ENCODE results near the gene GMDS.

Gene GMDS

GRCh38 chr6:1576711-1577110 lies 668.7 kb downstream of the GMDS start:
- Histone ChIP-seq H3K9me3 (ENCODE audit: control extremely low read depth in 1 of 5, control insufficient read depth in 4 of 5, insufficient read depth in 2 of 5, low read depth in 1 of 5, low read length in 4 of 5) (peaks cover 0 to under 1% (median 0%) of the 10 kb centered on the region in 5 experiments), H3K27ac (ENCODE audit: insufficient read depth in 1 of 2, low read depth in 1 of 2, low read length in 2 of 2, poor library complexity in 1 of 2, severe bottlenecking in 2 of 2) (no peak overlapping the region), H3K27me3 (replicated peaks in 2 of 5; ENCODE audit: control insufficient read depth in 4 of 5, insufficient read depth in 5 of 5, low read length in 4 of 5) (peaks cover 0 to 6% (median 0%) of the 10 kb centered on the region in 5 experiments), H3K36me3 (ENCODE audit: control insufficient read depth in 4 of 4, insufficient read depth in 4 of 4, low read length in 3 of 4) (no peaks in the 10 kb centered on the region), H3K4me3 (ENCODE audit: control insufficient read depth in 1 of 7, extremely low read depth in 1 of 7, insufficient read depth in 4 of 7, low read depth in 2 of 7, low read length in 6 of 7) (no peak overlapping the region), H3K4me1 (ENCODE audit: control extremely low read depth in 1 of 4, control insufficient read depth in 4 of 4, insufficient read depth in 4 of 4, low read length in 3 of 4) (no peaks in the 10 kb centered on the region)
- 97% methylated on average over 10 of the region's 11 CpGs for WGBS (ENCODE audit: insufficient coverage)
- POLR2A ChIA-PET = interaction anchor here (0.7 kb wide), 1 partner anchor 1053 kb away, joined by 3 read pairs; no protein-coding TSS in a partner anchor
- DNase-seq = no peak
- CTCF ChIA-PET = interaction anchor here (1.1 kb wide), 1 partner anchor 10 kb away, joined by 3 read pairs; no protein-coding TSS in a partner anchor

DNA sequence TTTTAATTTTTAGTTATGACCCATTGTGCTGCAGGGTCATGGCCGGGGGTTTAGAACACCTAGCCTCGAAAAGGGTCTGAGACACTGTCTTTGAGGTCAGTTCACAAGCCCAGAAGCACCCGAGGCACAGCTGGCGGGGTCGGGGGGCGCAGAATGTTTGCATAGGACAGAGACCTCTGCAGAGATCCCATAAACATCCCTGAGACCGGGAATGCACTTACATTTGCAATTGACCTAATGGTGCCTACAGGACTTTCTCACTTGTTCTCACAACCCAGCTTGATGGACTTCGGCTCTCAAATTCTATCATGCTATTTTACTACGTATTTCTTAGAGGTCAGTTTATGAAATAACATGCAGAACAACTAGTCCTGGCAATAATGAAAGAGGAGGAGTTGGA lies 669.2 kb downstream of the GMDS start:
- ChIA-PET POLR2A (interaction anchor here (0.7 kb wide), 1 partner anchor 1053 kb away, joined by 3 read pairs; no protein-coding TSS in a partner anchor), CTCF (no interaction called here)
- H3K4me1 ChIP-seq (ENCODE audit: control extremely low read depth in 1 of 4, control insufficient read depth in 4 of 4, insufficient read depth in 4 of 4, low read length in 3 of 4) = no peaks in the 10 kb centered on the region
- H3K9me3 ChIP-seq (ENCODE audit: control extremely low read depth in 1 of 5, control insufficient read depth in 4 of 5, insufficient read depth in 2 of 5, low read depth in 1 of 5, low read length in 4 of 5) = peaks cover 0 to 6% (median 0%) of the 10 kb centered on the region in 5 experiments
- DNase-seq = no peak
- 100% methylated on average over 8 of the region's 9 CpGs for WGBS (ENCODE audit: insufficient coverage)
- no peaks in the 10 kb centered on the region for H3K36me3 ChIP-seq (ENCODE audit: control insufficient read depth in 4 of 4, insufficient read depth in 4 of 4, low read length in 3 of 4)
- H3K27ac ChIP-seq (ENCODE audit: insufficient read depth in 1 of 2, low read depth in 1 of 2, low read length in 2 of 2, poor library complexity in 1 of 2, severe bottlenecking in 2 of 2) = no peak overlapping the region
- peaks cover 0 to 6% (median 0%) of the 10 kb centered on the region in 5 experiments for H3K27me3 ChIP-seq (replicated peaks in 2 of 5; ENCODE audit: control insufficient read depth in 4 of 5, insufficient read depth in 5 of 5, low read length in 4 of 5)
- no peak overlapping the region for H3K4me3 ChIP-seq (ENCODE audit: control insufficient read depth in 1 of 7, extremely low read depth in 1 of 7, insufficient read depth in 4 of 7, low read depth in 2 of 7, low read length in 6 of 7)

DNA sequence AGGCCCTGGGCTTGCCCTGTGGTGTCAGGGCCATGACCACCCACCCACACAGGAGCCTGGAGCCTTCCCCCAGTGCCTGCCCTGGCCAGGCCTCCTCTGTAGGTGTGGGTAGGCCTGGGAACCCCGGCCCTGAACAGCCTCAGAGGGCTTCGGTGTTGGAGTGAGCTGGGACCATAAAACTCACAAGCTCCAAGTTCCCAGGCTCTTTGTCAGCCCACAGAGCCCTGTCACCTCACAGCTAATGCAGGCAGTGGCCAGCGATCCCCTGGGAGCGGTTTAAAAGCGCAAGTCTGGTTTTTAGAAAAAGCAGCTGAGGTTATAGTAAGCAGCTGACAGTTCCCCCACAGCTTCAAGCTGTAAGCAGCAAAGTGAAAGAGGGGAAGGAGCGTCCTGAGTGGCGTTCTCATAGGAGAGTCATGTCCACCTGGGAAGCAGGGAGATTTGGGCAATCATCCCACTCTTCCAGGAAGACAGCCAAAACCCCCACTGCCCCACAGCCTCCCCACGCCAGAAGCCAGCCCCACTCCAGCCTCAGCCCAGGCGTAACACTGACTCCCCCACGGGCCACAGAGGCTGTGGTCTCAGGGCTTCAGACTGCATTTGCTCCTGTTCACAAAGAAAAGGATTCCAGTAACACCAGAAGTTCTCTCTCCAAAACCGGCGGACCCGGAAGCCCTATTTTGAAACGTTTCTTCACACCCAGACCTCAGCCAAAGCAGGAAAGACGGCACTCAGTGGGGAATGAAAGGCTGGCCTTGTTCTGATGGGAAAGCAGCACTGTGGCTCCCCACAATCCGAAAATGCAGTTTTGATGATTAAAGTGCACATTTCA lies 670.0 kb downstream of the GMDS start:
- DNase-seq = no peak
- Histone ChIP-seq H3K27ac (ENCODE audit: insufficient read depth in 1 of 2, low read depth in 1 of 2, low read length in 2 of 2, poor library complexity in 1 of 2, severe bottlenecking in 2 of 2) (no peak overlapping the region), H3K36me3 (ENCODE audit: control insufficient read depth in 4 of 4, insufficient read depth in 4 of 4, low read length in 3 of 4) (no peaks in the 10 kb centered on the region), H3K4me3 (ENCODE audit: control insufficient read depth in 1 of 7, extremely low read depth in 1 of 7, insufficient read depth in 4 of 7, low read depth in 2 of 7, low read length in 6 of 7) (no peak overlapping the region), H3K4me1 (ENCODE audit: control extremely low read depth in 1 of 4, control insufficient read depth in 4 of 4, insufficient read depth in 4 of 4, low read length in 3 of 4) (no peaks in the 10 kb centered on the region), H3K27me3 (replicated peaks in 2 of 5; ENCODE audit: control insufficient read depth in 4 of 5, insufficient read depth in 5 of 5, low read length in 4 of 5) (peaks cover 0 to 6% (median 0%) of the 10 kb centered on the region in 5 experiments), H3K9me3 (ENCODE audit: control extremely low read depth in 1 of 5, control insufficient read depth in 4 of 5, insufficient read depth in 2 of 5, low read depth in 1 of 5, low read length in 4 of 5) (peaks cover 0 to 11% (median 0%) of the 10 kb centered on the region in 5 experiments)
- CTCF ChIA-PET = no interaction called here
- WGBS (ENCODE audit: insufficient coverage) = 86% methylated on average over 14 of the region's 16 CpGs
- POLR2A ChIA-PET = no interaction called here

DNA sequence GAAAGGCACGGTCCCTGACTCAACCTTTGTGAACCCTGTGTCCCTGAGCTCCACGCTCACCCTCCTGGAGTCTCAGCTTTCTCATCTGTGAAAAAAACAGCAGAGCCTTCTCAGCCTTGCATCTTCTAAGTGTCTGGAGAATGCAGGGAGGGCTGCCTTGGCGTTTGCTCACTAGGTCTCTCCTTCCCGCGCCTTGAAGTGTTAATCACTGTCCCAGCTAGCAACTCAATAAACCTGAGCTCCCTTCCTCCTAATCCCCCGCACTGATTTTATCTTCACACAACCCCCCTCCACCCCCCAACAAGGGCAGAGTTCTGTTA lies 670.6 kb downstream of the GMDS start:
- H3K36me3 ChIP-seq (ENCODE audit: control insufficient read depth in 4 of 4, insufficient read depth in 4 of 4, low read length in 3 of 4) = no peaks in the 10 kb centered on the region
- POLR2A ChIA-PET = no interaction called here
- CTCF ChIA-PET = interaction anchor here (0.8 kb wide), 1 partner anchor 11 kb away, joined by 3 read pairs; no protein-coding TSS in a partner anchor
- DNase-seq = no peak
- H3K9me3 ChIP-seq (ENCODE audit: control extremely low read depth in 1 of 5, control insufficient read depth in 4 of 5, insufficient read depth in 2 of 5, low read depth in 1 of 5, low read length in 4 of 5) = peaks cover 0 to 12% (median 0%) of the 10 kb centered on the region in 5 experiments
- H3K27ac ChIP-seq (ENCODE audit: insufficient read depth in 1 of 2, low read depth in 1 of 2, low read length in 2 of 2, poor library complexity in 1 of 2, severe bottlenecking in 2 of 2) = no peak overlapping the region
- no peaks in the 10 kb centered on the region for H3K4me1 ChIP-seq (ENCODE audit: control extremely low read depth in 1 of 4, control insufficient read depth in 4 of 4, insufficient read depth in 4 of 4, low read length in 3 of 4)
- 83% methylated on average over 5 of the region's 6 CpGs for WGBS (ENCODE audit: insufficient coverage)
- peaks cover 0 to 6% (median 0%) of the 10 kb centered on the region in 5 experiments for H3K27me3 ChIP-seq (replicated peaks in 2 of 5; ENCODE audit: control insufficient read depth in 4 of 5, insufficient read depth in 5 of 5, low read length in 4 of 5)
- H3K4me3 ChIP-seq (ENCODE audit: control insufficient read depth in 1 of 7, extremely low read depth in 1 of 7, insufficient read depth in 4 of 7, low read depth in 2 of 7, low read length in 6 of 7) = no peak overlapping the region

DNA sequence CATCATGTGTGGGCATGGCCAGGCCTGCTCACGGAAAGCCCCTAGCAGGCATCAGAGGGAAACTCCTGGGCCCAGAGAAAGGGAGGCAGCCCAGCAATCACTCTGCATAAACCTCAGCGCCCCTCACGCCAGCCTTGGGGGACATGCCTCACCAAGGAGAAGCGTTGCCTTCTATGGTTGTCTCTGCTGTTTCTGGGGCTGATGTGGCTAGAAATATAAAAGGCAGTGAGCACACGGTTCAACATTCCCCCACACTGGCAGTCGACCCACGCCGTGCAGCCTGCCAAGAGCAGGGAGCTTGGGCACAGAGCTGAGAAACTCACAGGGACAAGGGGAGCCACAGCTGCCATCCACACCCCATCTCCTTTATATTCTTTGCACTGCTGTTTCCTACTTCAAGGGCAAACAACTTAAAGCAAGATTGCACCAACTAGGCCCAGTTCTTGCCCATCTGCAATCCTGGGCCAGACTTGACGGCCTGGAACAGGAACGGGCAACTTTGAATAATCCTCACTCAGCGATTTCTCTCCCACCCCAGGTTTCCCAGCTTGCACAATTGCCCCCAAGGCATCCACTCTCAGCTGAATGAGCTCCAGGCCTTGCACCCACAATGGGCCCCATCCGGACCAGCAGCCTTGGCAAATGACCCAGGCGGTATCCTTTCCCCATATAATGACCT lies 671.2 kb downstream of the GMDS start:
- H3K9me3 ChIP-seq (ENCODE audit: control extremely low read depth in 1 of 5, control insufficient read depth in 4 of 5, insufficient read depth in 2 of 5, low read depth in 1 of 5, low read length in 4 of 5) = peaks cover 0 to 12% (median 0%) of the 10 kb centered on the region in 5 experiments
- no peaks in the 10 kb centered on the region for H3K4me1 ChIP-seq (ENCODE audit: control extremely low read depth in 1 of 4, control insufficient read depth in 4 of 4, insufficient read depth in 4 of 4, low read length in 3 of 4)
- no peaks in the 10 kb centered on the region for H3K36me3 ChIP-seq (ENCODE audit: control insufficient read depth in 4 of 4, insufficient read depth in 4 of 4, low read length in 3 of 4)
- DNase-seq = no peak
- POLR2A ChIA-PET = no interaction called here
- H3K27ac ChIP-seq (ENCODE audit: insufficient read depth in 1 of 2, low read depth in 1 of 2, low read length in 2 of 2, poor library complexity in 1 of 2, severe bottlenecking in 2 of 2) = no peak overlapping the region
- CTCF ChIA-PET = interaction anchor here (0.8 kb wide), 1 partner anchor 10 kb away, joined by 3 read pairs; no protein-coding TSS in a partner anchor
- H3K4me3 ChIP-seq (ENCODE audit: control insufficient read depth in 1 of 7, extremely low read depth in 1 of 7, insufficient read depth in 4 of 7, low read depth in 2 of 7, low read length in 6 of 7) = no peak overlapping the region
- peaks cover 0 to 4% (median 0%) of the 10 kb centered on the region in 5 experiments for H3K27me3 ChIP-seq (replicated peaks in 2 of 5; ENCODE audit: control insufficient read depth in 4 of 5, insufficient read depth in 5 of 5, low read length in 4 of 5)
- 95% methylated on average over 11 of the region's 13 CpGs for WGBS (ENCODE audit: insufficient coverage)

Data from common myeloid progenitor, CD34-positive (primary cell).